Neutrophil (primary cell): ENCODE data around the gene FAF1.
"Not testable (repeated sequence)": the region's sequence is repeated elsewhere in the genome, so short reads cannot be mapped to it uniquely, and the experiment has no call there.

Experiments
- H3K27ac ChIP-seq: fragments of 200-600 bp; sonication (generic); 2 replicates; pipeline ENCODE4 v1.5.1; 2016; ENCODE audit warnings: mild to moderate bottlenecking, moderate library complexity
- H3K27me3 ChIP-seq: fragments of 200-600 bp; sonication (generic); 2 replicates; pipeline ENCODE4 v1.6.0; 2016; ENCODE audit warnings: mild to moderate bottlenecking
- H3K36me3 ChIP-seq: fragments of 200-600 bp; sonication (generic); 2 replicates; pipeline ENCODE4 v1.5.1; 2017
- H3K4me1 ChIP-seq, 2 experiments: fragments of 200-600 bp in 1 of 2; sonication (generic) in 1 of 2; 1 replicate in 1 of 2; 2 replicates in 1 of 2; pipeline versions ENCODE4 v1.5.1 to v1.6.1; 2013 to 2016; ENCODE audit warnings: low read depth in 1 of 2, low read length in 1 of 2, mild to moderate bottlenecking in 1 of 2, moderate library complexity in 1 of 2; ENCODE audit not compliant: control insufficient read depth in 1 of 2, insufficient read depth in 1 of 2
- H3K4me3 ChIP-seq, 2 experiments: fragments of 200-600 bp in 1 of 2; sonication (generic) in 1 of 2; 1 replicate in 1 of 2; 2 replicates in 1 of 2; pipeline ENCODE4 v1.5.1; 2013 to 2016; ENCODE audit warnings: low read depth in 1 of 2, low read length in 1 of 2, mild to moderate bottlenecking in 1 of 2, moderate library complexity in 1 of 2
- H3K9me3 ChIP-seq: fragments of 200-600 bp; sonication (generic); 2 replicates; pipeline ENCODE4 v1.5.1; 2016
- TF ChIP-seq, protein P1 (sequence below): fragments of 200-600 bp; sonication (generic); IDR thresholded peaks from 2 replicates; pipeline ENCODE4 v1.5.1; 2016; ENCODE audit warnings: antibody characterized with exemption

The FAF1 gene

DNA sequence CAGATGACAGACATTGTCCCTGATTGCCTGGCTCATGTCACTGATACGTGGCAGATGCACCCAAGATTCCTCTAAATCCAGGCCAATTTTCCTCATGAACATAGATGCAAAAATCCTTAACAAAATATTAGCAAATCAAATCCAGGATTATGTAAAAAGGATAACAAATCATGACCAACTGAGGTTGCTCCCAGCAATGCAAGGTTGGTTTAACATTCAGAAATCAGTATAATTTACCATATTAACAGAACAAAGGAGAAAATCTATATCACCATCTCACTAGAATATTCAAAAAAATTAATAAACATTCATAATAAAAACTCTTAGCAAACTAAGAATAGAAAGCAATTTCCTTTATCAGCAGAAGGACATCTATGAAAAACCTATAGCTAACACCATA, 39.7 kb downstream of the FAF1 start:
- TF ChIP-seq, protein P1, sequence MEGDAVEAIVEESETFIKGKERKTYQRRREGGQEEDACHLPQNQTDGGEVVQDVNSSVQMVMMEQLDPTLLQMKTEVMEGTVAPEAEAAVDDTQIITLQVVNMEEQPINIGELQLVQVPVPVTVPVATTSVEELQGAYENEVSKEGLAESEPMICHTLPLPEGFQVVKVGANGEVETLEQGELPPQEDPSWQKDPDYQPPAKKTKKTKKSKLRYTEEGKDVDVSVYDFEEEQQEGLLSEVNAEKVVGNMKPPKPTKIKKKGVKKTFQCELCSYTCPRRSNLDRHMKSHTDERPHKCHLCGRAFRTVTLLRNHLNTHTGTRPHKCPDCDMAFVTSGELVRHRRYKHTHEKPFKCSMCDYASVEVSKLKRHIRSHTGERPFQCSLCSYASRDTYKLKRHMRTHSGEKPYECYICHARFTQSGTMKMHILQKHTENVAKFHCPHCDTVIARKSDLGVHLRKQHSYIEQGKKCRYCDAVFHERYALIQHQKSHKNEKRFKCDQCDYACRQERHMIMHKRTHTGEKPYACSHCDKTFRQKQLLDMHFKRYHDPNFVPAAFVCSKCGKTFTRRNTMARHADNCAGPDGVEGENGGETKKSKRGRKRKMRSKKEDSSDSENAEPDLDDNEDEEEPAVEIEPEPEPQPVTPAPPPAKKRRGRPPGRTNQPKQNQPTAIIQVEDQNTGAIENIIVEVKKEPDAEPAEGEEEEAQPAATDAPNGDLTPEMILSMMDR = no peak
- Histone ChIP-seq H3K4me1 (no peaks in the 10 kb centered on the region), H3K9me3 (no peaks in the 10 kb centered on the region), H3K27me3 (no peaks in the 10 kb centered on the region), H3K36me3 (no peaks in the 10 kb centered on the region), H3K27ac (no peak overlapping the region), H3K4me3 (no peak overlapping the region)

DNA sequence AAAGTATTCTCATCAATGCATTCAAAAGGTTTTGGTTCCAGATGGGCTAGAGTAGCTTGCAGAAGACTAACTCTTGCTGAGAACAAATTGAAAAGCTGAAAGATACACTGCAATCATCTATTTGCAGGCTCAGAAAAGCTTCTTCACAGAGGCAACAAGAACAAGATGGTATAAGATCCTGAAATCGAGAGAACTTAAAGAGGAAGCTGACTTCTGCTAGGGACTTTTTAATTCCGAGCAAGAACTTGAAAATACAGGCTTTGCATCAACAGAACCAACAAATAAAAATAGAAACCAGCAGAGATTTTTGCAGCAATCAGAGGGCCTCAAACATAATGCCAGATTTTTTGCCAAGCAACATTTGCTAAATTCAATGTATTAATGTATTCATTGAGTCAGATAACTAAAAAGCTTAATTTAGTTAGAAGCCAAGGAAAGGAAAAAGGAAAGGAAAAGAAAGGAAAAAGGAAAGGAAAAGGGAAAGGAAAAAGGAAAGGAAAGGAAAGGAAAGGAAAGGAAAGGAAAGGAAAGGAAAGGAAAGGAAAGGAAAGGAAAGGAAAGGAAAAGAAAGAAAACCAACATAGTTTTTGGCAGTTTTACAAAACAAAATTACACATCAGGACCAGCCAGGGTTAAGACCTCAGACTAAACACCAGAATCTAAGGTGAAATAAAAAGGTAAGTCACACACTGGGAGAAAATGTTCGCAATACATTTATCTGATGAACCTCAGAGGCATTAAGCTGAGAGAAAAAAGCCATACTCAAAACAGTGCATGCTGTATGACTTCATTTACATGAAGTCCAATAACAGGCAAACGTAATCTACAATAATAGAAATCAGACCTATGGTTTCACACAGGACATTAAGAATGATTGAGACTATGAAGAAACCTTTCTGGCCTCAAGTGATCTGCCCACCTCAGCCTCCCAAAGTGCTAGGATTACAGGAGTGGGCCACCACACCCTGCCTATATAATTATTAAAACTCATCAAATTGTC, 42.6 kb downstream of the FAF1 start:
- no peaks in the 10 kb centered on the region for H3K36me3 ChIP-seq
- H3K27me3 ChIP-seq = no peaks in the 10 kb centered on the region
- TF ChIP-seq, protein P1 = no peak
- no peak overlapping the region for H3K4me3 ChIP-seq
- no peaks in the 10 kb centered on the region for H3K4me1 ChIP-seq
- H3K27ac ChIP-seq = no peak overlapping the region
- H3K9me3 ChIP-seq = no peaks in the 10 kb centered on the region

DNA sequence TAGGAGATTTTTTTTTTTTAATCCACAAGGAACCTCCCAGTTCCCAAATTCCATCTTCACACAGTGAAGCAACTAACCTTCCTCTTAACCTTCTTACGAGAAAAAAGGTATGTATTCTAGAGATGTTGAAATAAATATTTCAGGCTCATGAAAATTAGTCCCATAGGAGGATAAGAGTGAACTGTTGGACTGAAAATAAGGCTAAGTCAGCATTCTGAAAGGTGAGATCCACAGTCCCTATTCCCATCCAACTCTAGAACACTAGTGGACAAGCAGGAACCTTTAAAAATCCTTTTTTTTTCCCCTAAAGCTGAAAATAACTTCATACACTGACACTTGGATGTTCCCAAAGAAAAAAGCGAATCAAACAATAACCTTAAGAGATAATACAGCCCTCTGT, 44.4 kb downstream of the FAF1 start:
- no peak overlapping the region for H3K27ac ChIP-seq
- H3K4me3 ChIP-seq = no peak overlapping the region
- no peaks in the 10 kb centered on the region for H3K9me3 ChIP-seq
- H3K36me3 ChIP-seq = no peaks in the 10 kb centered on the region
- no peaks in the 10 kb centered on the region for H3K27me3 ChIP-seq
- TF ChIP-seq, protein P1 = no peak
- no peaks in the 10 kb centered on the region for H3K4me1 ChIP-seq

DNA sequence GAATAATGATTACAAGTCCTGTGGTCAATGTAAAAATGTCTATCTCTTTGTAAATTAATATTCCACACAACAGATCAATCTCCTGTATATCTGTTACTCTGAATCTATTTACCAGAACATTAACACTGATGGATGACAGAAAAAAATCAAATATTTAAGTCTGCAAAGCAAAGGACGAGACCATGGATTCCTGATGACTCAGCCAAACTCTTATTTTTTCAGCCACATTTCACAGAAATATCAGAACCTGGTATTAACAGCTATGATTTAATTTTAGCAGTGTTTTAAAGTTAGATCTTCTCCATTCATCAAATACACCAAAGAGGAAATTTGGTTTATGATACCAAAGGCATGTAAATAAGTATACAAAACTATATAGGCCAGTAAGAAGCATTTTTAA, 46.1 kb downstream of the FAF1 start:
- H3K4me1 ChIP-seq = no peaks in the 10 kb centered on the region
- TF ChIP-seq, protein P1 = no peak
- no peaks in the 10 kb centered on the region for H3K9me3 ChIP-seq
- H3K4me3 ChIP-seq = no peak overlapping the region
- no peaks in the 10 kb centered on the region for H3K27me3 ChIP-seq
- H3K27ac ChIP-seq = no peak overlapping the region
- H3K36me3 ChIP-seq = no peaks in the 10 kb centered on the region

DNA sequence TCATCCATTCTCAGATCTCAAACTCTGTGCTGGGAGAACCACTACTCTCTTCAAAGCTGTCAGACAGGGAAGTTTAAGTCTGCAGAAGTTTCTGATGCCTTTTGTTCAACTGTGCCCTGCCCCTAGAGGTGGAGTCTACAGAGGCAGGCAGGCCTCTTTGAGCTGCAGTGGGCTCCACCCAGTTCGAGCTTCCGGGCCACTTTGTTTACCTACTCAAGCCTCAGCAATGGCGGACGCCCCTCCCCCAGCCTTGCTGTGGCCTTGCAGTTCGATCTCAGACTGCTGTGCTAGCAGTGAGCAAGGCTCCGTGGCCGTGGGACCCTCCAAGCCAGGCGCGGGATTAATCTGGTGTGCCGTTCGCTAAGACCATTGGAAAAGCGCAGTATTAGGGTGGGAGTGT, 49.7 kb downstream of the FAF1 start:
- not testable (repeated sequence) for H3K27me3 ChIP-seq, H3K4me1 ChIP-seq, H3K4me3 ChIP-seq, H3K27ac ChIP-seq, H3K36me3 ChIP-seq, H3K9me3 ChIP-seq

DNA sequence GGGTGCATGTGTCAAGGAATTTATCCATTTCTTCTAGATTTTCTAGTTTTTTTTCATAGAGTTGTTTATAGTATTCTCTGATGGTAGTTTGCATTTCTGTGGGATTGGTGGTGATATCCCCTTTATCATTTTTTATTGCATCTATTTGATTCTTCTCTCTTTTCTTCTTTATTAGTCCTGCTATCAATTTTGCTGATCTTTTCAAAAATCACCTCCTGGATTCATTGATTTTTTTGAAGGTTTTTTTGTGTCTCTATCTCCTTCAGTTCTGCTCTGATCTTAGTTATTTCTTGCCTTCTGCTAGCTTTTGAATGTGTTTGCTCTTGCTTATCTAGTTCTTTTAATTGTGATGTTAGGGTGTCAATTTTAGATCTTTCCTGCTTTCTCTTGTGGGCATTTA, 52.5 kb downstream of the FAF1 start:
- H3K27me3 ChIP-seq, H3K4me3 ChIP-seq, H3K9me3 ChIP-seq, H3K36me3 ChIP-seq, H3K4me1 ChIP-seq, H3K27ac ChIP-seq: not testable (repeated sequence)

DNA sequence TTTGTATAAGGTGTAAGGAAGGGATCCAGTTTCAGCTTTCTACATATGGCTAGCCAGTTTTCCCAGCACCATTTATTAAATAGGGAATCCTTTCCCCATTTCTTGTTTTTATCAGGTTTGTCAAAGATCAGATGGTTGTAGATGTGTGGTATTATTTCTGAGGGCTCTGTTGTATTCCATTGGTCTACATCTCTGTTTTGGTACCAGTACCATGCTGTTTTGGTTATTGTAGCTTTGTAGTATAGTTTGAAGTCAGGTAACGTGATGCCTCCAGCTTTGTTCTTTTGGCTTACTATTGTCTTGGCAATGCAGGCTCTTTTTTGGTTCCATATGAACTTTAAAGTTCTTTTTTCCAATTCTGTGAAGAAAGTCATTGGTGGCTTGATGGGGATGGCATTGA, 54.0 kb downstream of the FAF1 start:
- not testable (repeated sequence) for H3K36me3 ChIP-seq, H3K4me3 ChIP-seq, H3K4me1 ChIP-seq, H3K27me3 ChIP-seq, H3K27ac ChIP-seq, H3K9me3 ChIP-seq
